Chondrocyte (in vitro differentiated cells): ENCODE data around the gene LIMK2. TPM values are rescaled to one million over a fixed set of nuclear protein-coding genes. Genes with fewer than 3 reads are reported as not detected.
"Not testable (repeated sequence)": the region's sequence is repeated elsewhere in the genome, so short reads cannot be mapped to it uniquely, and the experiment has no call there.

Source experiments
- DNase-seq: peaks from one replicate; pipeline ENCODE4 v3.0.0; 2021; ENCODE audit warnings: mixed read lengths, low spot score
- H3K27ac Mint-ChIP-seq: one replicate; pipeline ENCODE4 v1.8.0; 2021; ENCODE audit warnings: mild to moderate bottlenecking, moderate library complexity, mixed read lengths; ENCODE audit not compliant: unreplicated experiment
- H3K27me3 Mint-ChIP-seq: 2 replicates; pipeline ENCODE4 v1.8.0; 2021; ENCODE audit warnings: low read depth, mixed read lengths
- H3K36me3 Mint-ChIP-seq: 2 replicates; pipeline ENCODE4 v1.8.0; 2021; ENCODE audit warnings: low read depth, mixed read lengths
- H3K4me1 Mint-ChIP-seq: 2 replicates; pipeline ENCODE4 v1.8.0; 2021; ENCODE audit warnings: low read depth, mild to moderate bottlenecking, mixed read lengths
- H3K4me3 Mint-ChIP-seq: one replicate; pipeline ENCODE4 v1.8.0; 2021; ENCODE audit warnings: mild to moderate bottlenecking, moderate library complexity, mixed read lengths; ENCODE audit not compliant: unreplicated experiment
- H3K9me3 Mint-ChIP-seq: 2 replicates; pipeline ENCODE4 v1.8.0; 2021; ENCODE audit warnings: low read depth, mixed read lengths
- total RNA-seq: library from RNA; stranded (reverse); gene quantifications from 3 replicates; pipeline ENCODE4 v1.2.1, GENCODE V29; 2021
- TF ChIP-seq, protein P1 (sequence below): fragments of 200-600 bp; sonication (generic); IDR thresholded peaks from 2 replicates; pipeline ENCODE4 v1.5.0; 2021; ENCODE audit warnings: antibody characterized with exemption, mild to moderate bottlenecking, moderate library complexity

The LIMK2 gene
- total RNA-seq, 1 donor from 2014 or later, result 58.6 TPM

DNA sequence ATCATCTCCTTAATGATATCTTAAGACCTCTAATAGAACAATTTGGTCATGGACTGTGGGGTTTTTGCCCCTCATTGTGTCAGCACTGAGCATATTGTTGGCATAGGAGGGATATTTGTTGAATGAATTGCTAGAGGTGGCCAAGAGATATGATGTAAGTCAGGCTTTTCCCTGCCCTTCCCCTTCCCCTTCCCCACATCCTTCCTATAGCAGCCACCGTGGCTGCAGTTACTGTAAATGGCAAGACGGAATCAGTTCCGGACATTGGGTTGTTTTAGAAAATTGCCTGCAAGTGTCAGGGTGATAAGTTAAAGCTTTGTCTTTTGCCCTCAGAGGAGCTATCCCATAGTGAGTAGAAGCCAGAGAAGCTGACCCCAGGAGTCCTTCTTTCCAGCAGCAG lies 23.0 kb downstream of the LIMK2 start:
- Mint-ChIP-seq H3K27ac (no peak overlapping the region), H3K27me3 (no peaks in the 10 kb centered on the region), H3K4me1 (peaks cover 33% of the 10 kb centered on the region), H3K9me3 (no peaks in the 10 kb centered on the region), H3K36me3 (no peaks in the 10 kb centered on the region), H3K4me3 (no peak overlapping the region)
- no peak for DNase-seq
- TF ChIP-seq, protein P1, sequence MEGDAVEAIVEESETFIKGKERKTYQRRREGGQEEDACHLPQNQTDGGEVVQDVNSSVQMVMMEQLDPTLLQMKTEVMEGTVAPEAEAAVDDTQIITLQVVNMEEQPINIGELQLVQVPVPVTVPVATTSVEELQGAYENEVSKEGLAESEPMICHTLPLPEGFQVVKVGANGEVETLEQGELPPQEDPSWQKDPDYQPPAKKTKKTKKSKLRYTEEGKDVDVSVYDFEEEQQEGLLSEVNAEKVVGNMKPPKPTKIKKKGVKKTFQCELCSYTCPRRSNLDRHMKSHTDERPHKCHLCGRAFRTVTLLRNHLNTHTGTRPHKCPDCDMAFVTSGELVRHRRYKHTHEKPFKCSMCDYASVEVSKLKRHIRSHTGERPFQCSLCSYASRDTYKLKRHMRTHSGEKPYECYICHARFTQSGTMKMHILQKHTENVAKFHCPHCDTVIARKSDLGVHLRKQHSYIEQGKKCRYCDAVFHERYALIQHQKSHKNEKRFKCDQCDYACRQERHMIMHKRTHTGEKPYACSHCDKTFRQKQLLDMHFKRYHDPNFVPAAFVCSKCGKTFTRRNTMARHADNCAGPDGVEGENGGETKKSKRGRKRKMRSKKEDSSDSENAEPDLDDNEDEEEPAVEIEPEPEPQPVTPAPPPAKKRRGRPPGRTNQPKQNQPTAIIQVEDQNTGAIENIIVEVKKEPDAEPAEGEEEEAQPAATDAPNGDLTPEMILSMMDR, result no peak

DNA sequence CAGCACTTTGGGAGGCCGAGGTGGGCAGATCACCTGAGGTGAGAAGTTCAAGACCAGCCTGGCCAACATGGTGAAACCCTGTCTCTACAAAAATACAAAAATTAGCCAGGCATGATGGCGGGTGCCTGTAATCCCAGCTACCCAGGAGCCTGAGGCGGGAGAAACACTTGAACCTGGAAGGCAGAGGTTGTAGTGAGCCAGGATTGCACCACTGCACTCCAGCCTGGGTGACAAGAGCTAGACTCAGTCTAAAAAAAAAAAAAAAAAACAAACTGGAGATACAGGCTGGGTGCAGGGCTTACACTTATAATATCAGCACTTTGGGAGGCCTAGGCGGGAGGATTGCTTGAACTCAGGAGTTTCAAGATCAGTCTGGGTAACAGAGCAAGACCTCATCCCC lies 23.9 kb downstream of the LIMK2 start:
- DNase-seq, H3K36me3 Mint-ChIP-seq, H3K27ac Mint-ChIP-seq, H3K27me3 Mint-ChIP-seq, H3K4me3 Mint-ChIP-seq, H3K9me3 Mint-ChIP-seq: not testable (repeated sequence)
- peaks cover 34% of the 10 kb centered on the region for H3K4me1 Mint-ChIP-seq

DNA sequence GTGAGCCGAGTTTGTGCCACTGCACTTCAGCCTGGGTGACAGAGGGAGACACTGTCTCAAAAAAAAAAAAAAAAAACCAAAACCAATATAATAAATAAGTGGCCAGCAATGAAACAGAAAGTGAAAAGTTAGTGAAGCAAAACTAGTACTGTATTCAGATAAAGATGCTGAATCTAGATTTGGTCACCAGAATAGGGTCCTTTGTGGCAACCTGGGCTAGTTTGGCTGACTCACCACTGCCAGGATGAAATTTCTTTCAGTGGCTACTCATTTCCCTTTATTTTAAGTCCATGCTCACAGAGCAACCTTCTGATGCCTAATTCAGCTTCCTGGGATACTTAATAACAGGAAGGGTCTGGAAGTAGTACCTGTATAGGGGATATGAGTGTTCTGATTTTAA lies 26.0 kb downstream of the LIMK2 start:
- no peak for DNase-seq
- H3K36me3 Mint-ChIP-seq, result no peaks in the 10 kb centered on the region
- H3K4me1 Mint-ChIP-seq, result peaks cover 46% of the 10 kb centered on the region

GRCh38 chr22:31239771-31240370 lies 27.8 kb downstream of the LIMK2 start:
- Mint-ChIP-seq H3K4me1 (peaks cover 56% of the 10 kb centered on the region), H3K4me3 (no peak overlapping the region), H3K27ac (peak overlapping the region; percentile 80)

More for the DNA sequence above, 26.0 kb downstream of the LIMK2 start:
- TF ChIP-seq, protein P1, result no peak
- no peaks in the 10 kb centered on the region for H3K9me3 Mint-ChIP-seq
- no peak overlapping the region for H3K4me3 Mint-ChIP-seq
- no peak overlapping the region for H3K27ac Mint-ChIP-seq
- no peaks in the 10 kb centered on the region for H3K27me3 Mint-ChIP-seq

DNA sequence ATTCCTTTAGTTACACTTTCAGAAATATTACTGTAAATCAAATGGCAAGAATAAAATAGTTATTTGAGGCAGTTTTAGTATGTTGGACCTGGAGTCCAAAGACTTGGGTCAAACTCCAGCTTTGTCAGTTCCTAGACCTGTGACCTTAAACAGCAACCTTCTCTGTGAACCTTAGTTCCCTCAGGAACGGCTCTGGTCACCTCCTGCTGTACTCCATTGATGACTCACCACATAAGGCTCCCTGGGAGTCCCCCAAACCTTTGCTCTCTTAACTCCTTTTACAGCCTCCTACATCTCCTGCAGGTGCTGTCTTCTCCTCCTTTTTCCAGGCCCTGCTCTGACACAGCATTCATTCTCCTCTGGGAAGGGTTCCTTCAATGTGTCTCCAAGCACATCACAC lies 29.1 kb downstream of the LIMK2 start:
- Mint-ChIP-seq H3K4me3 (no peak overlapping the region), H3K36me3 (no peaks in the 10 kb centered on the region), H3K9me3 (no peaks in the 10 kb centered on the region), H3K27ac (peak overlapping the region; percentile 62), H3K27me3 (no peaks in the 10 kb centered on the region), H3K4me1 (peaks cover 65% of the 10 kb centered on the region)
- DNase-seq, result no peak
- TF ChIP-seq, protein P1, result no peak

More at GRCh38 chr22:31239771-31240370, 27.8 kb downstream of the LIMK2 start:
- H3K27me3 Mint-ChIP-seq, result no peaks in the 10 kb centered on the region
- no peak for DNase-seq
- TF ChIP-seq, protein P1, result no peak
- no peaks in the 10 kb centered on the region for H3K9me3 Mint-ChIP-seq
- no peaks in the 10 kb centered on the region for H3K36me3 Mint-ChIP-seq

- Mint-ChIP-seq H3K36me3 (no peaks in the 10 kb centered on the region), H3K4me3 (no peak overlapping the region), H3K27me3 (no peaks in the 10 kb centered on the region), H3K4me1 (peaks cover 67% of the 10 kb centered on the region), H3K27ac (peak overlapping the region; percentile 73), H3K9me3 (no peaks in the 10 kb centered on the region)
- TF ChIP-seq, protein P1, result peak; percentile 58
- DNase-seq, result no peak
These were observed 29.8 kb downstream of the LIMK2 start for GRCh38 chr22:31241936-31242335.
